Nephron (organoid): ENCODE results near the gene ARFIP1.

Experiments used
- H3K27ac Mint-ChIP-seq, 3 experiments: 2 replicates each; pipeline ENCODE4 v1.8.0; 2020; ENCODE audit warnings: mixed read lengths in 3 of 3, mild to moderate bottlenecking in 2 of 3, moderate library complexity in 1 of 3
- H3K27me3 Mint-ChIP-seq: 2 replicates; pipeline ENCODE4 v1.8.0; 2021; ENCODE audit warnings: low read depth, mild to moderate bottlenecking, moderate library complexity, mixed read lengths
- H3K36me3 Mint-ChIP-seq: 2 replicates; pipeline ENCODE4 v1.8.0; 2020; ENCODE audit warnings: low read depth, mixed read lengths
- H3K4me1 Mint-ChIP-seq: 2 replicates; pipeline ENCODE4 v1.8.0; 2020; ENCODE audit warnings: mixed read lengths
- H3K4me3 Mint-ChIP-seq, 3 experiments: 2 replicates each; pipeline ENCODE4 v1.8.0; 2020; ENCODE audit warnings: mild to moderate bottlenecking in 3 of 3, mixed read lengths in 3 of 3, moderate library complexity in 2 of 3
- H3K9me3 Mint-ChIP-seq: 2 replicates; pipeline ENCODE4 v1.8.0; 2020; ENCODE audit warnings: mixed read lengths
- CTCF ChIP-seq, 3 experiments: fragments of 200-600 bp; sonication (generic); IDR thresholded peaks; one replicate each; pipeline ENCODE4 v1.5.0; 2021; ENCODE audit warnings: antibody characterized with exemption in 3 of 3; ENCODE audit not compliant: unreplicated experiment in 3 of 3

The ARFIP1 gene

GRCh38 chr4:152808670-152809069 is 28.9 kb downstream of the ARFIP1 start:
- Mint-ChIP-seq H3K4me3 (no peak overlapping the region), H3K4me1 (peaks cover 1% of the 10 kb centered on the region), H3K27ac (no peak overlapping the region), H3K9me3 (peaks cover 37% of the 10 kb centered on the region), H3K36me3 (peaks cover 71% of the 10 kb centered on the region), H3K27me3 (peaks cover 7% of the 10 kb centered on the region)
- TF ChIP-seq CTCF (IDR thresholded peaks at IDR 0.05; ENCODE audit: unreplicated experiment in 3 of 3) = no peak

- H3K4me3 Mint-ChIP-seq = no peak overlapping the region
- TF ChIP-seq CTCF (IDR thresholded peaks at IDR 0.05; ENCODE audit: unreplicated experiment in 3 of 3) = no peak
- H3K36me3 Mint-ChIP-seq = peaks cover 92% of the 10 kb centered on the region
- peaks cover 7% of the 10 kb centered on the region for H3K27me3 Mint-ChIP-seq
- H3K27ac Mint-ChIP-seq = peak overlapping the region in 1 of 3 experiments; percentile 78
- no peaks in the 10 kb centered on the region for H3K4me1 Mint-ChIP-seq
- H3K9me3 Mint-ChIP-seq = peaks cover 54% of the 10 kb centered on the region
Measured at GRCh38 chr4:152810715-152811287, 31.0 kb downstream of the ARFIP1 start.

GRCh38 chr4:152815078-152815477 is 35.3 kb downstream of the ARFIP1 start:
- H3K27me3 Mint-ChIP-seq = peaks cover 3% of the 10 kb centered on the region
- no peak overlapping the region for H3K4me3 Mint-ChIP-seq
- no peak overlapping the region for H3K27ac Mint-ChIP-seq
- H3K4me1 Mint-ChIP-seq = no peaks in the 10 kb centered on the region
- peaks cover 98% of the 10 kb centered on the region for H3K36me3 Mint-ChIP-seq
- TF ChIP-seq CTCF (IDR thresholded peaks at IDR 0.05; ENCODE audit: unreplicated experiment in 3 of 3) = no peak
- peaks cover 69% of the 10 kb centered on the region for H3K9me3 Mint-ChIP-seq

GRCh38 chr4:152817331-152817730 is 37.6 kb downstream of the ARFIP1 start:
- Mint-ChIP-seq H3K36me3 (peaks cover 99% of the 10 kb centered on the region), H3K4me3 (no peak overlapping the region), H3K4me1 (no peaks in the 10 kb centered on the region), H3K27me3 (no peaks in the 10 kb centered on the region), H3K9me3 (peaks cover 75% of the 10 kb centered on the region), H3K27ac (no peak overlapping the region)
- no peak for TF ChIP-seq CTCF (IDR thresholded peaks at IDR 0.05; ENCODE audit: unreplicated experiment in 3 of 3)

GRCh38 chr4:152819026-152819645 is 39.4 kb downstream of the ARFIP1 start:
- H3K27ac Mint-ChIP-seq = no peak overlapping the region
- no peak overlapping the region for H3K4me3 Mint-ChIP-seq
- no peaks in the 10 kb centered on the region for H3K4me1 Mint-ChIP-seq
- H3K9me3 Mint-ChIP-seq = peaks cover 70% of the 10 kb centered on the region
- H3K27me3 Mint-ChIP-seq = no peaks in the 10 kb centered on the region
- H3K36me3 Mint-ChIP-seq = peaks cover 91% of the 10 kb centered on the region
- TF ChIP-seq CTCF (IDR thresholded peaks at IDR 0.05; ENCODE audit: unreplicated experiment in 3 of 3) = no peak

- peaks cover 89% of the 10 kb centered on the region for H3K36me3 Mint-ChIP-seq
- H3K4me3 Mint-ChIP-seq = no peak overlapping the region
- no peak overlapping the region for H3K27ac Mint-ChIP-seq
- H3K4me1 Mint-ChIP-seq = no peaks in the 10 kb centered on the region
- no peak for TF ChIP-seq CTCF (IDR thresholded peaks at IDR 0.05; ENCODE audit: unreplicated experiment in 3 of 3)
- H3K9me3 Mint-ChIP-seq = peaks cover 72% of the 10 kb centered on the region
- no peaks in the 10 kb centered on the region for H3K27me3 Mint-ChIP-seq
Measured at GRCh38 chr4:152820073-152820472, 40.3 kb downstream of the ARFIP1 start.
